NCI-H524 treated with DMSO at 0.1 percent for 48 hours (cell line): ENCODE measurements around the gene DZANK1.
"Not testable (repeated sequence)": the region's sequence is repeated elsewhere in the genome, so short reads cannot be mapped to it uniquely, and the experiment has no call there.

Source experiments
- DNase-seq: peaks from one replicate; lab custom pipeline; 2025; lab: John Stamatoyannopoulos, UW

Gene DZANK1

DNA sequence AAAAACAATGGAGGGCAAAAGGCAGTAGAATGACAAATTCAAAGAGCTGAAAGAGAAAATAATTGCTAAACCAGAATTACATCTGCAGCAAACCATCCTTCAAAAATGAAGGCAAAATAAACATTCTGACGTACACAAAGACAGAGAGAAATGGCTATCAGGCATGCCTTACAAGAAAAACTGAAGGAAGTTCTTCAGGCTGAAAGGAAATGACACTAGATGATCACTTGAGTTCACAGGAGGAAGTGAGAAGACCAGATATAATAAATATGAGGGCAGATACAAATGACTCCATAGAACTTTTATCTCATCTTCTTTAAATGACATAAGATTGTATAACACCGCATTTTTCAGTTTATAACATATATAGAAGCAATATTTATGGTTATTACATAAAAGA is 30.0 kb downstream of the DZANK1 start:
- DNase-seq: no peak

DNA sequence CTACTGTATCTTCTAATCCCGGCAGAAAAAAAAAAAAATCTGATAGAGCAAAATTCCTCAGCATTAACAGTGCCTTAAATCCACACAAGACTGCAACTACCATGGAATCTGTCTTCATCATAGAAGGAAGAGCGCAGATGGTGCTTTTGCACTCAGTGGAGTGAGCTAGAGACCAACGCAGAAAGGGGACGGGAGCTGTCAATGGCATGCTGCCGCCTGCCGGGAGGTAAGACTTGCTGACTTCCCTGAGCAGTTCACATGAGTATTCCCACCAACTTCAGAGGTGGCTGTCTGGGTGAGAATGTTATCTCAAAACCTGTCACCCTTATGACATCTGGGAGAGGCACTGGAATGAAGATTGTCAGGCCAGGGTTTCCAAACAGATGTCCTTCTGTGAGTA is 35.6 kb downstream of the DZANK1 start:
- no peak for DNase-seq

DNA sequence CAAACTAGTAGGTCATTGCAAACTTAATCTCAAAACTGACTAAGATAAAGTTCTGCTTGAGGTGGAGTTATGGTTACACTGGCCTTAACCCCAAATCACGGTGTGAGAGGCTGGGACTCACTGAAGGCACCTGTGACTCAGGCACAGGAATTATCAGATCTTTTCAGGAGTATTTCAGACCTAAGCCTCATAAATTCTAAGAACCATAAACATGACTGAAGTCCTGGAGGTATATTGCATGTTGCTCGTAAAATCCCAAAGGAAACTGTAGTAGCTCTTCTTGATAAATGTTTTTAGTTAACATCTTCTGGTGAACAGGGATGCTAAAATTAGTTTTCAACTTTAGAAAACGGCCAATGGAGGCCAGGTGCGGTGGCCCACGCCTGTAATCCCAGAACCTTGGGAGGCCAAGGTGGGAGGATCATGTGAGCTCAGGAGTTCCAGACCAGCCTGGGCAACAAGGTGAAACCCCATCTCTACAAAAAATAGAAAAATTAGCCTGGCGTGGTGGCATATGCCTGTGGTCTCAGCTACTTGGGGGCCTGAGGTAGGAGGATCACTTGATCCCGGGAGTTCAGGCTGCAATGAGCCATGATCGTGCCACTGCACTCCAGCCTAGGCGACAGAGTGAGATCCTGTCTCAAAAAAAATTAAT is 36.5 kb downstream of the DZANK1 start:
- DNase-seq: no peak

DNA sequence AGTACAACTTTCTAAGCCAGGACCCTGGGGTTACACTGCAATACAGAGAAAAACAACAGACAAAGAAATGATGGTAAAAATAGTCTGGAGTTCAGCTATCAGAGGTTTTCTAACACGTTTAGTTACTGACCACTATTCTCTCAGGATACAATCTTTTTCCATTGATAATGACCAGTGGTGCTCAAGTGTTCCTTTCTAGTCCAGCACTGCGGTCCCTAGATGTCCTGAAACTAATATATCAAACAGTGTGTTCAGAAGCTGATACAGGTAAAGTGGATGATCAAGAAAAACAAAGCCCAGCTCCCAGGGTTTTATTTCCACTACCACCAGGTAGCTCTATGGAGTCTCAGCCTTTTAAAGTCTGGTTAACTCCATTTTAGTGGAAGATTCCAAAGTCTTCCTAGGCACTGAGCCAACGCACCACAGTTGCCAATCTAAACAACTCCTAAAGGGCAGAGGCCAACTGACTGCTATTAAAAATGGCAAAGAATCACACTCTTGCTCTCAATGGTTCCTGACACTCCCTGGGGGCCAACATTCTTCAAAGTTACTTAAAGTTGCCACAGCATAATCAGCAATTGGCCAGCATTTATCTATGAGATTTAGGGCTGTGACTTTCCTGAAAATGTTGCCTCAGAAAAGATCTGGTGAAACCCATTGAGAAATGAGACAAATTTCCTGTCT is 38.2 kb downstream of the DZANK1 start:
- DNase-seq: no peak

DNA sequence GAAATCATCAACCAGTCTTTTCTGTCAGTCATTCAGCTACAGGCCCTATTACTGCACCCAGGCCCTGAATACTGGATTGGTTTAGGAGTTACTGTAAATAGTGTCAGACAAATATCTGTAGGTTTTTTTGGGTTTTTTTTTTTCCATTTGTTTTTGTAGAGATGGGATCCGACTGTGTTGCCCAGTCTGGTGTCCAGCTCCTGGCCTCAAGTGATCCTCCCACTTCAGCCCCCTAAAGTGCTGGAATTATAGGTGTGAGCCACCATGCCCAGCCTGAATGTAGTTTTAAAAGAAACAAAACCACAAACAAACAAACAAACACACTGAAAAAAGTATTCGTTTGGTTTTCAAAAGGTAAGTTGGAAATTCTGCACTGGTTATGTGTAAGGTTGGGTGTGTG is 39.6 kb downstream of the DZANK1 start:
- DNase-seq: no peak

DNA sequence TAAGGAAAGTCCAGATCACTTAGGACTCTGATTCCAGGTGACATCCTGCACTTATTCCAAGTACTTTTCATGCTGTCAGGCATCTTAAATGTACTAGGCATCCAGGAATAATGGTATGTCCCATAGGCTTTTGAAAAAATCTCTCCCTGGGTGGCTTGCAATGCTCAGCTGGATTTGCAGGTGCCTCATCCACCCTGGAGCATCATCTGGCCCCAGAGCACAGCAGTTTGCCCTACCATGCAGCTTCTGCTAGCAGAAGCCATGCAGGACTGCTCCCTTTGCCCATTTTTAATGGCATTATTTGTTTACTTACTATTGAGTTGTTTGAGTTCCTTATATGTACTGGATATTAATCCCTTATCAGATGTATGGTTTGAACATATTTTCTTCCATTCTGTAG is 45.2 kb downstream of the DZANK1 start:
- DNase-seq: no peak

DNA sequence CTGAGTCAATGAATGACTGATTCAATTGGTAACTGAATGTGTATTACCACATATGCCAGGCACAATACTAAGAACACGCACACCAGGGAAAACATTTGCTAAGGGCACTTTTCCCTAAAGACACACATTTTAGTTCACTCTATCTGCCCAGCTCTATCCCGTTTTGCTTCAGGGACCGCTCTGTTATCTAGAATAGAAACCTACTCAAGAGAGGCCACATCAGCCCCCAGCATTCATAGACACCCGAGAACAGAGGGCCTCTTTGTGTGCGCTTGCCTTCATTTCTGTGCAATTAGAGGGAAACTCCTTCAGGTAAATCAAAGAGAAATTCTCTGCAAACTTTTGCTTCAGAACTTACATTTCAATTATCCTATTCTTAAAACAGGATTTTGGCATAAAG is 50.3 kb downstream of the DZANK1 start:
- DNase-seq: no peak

DNA sequence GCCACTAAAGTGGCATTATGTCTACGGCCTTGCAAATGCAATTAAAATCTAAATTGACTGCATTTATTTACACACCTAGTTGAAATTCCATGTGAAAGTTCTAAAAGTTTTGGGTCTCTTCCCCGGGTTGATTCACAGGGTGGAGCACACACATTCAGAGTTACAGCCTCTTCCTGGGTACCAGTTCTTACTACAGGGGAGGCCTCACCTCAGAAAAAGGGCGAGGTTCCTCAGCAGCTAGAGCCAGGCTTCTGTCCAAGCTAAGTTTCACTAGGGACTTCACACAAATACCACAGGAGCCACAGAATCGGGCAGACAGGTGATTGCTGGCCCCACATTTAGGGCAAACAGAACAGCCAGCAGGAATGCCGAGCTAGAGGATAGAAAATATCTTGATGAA is 52.7 kb downstream of the DZANK1 start:
- DNase-seq: no peak

DNA sequence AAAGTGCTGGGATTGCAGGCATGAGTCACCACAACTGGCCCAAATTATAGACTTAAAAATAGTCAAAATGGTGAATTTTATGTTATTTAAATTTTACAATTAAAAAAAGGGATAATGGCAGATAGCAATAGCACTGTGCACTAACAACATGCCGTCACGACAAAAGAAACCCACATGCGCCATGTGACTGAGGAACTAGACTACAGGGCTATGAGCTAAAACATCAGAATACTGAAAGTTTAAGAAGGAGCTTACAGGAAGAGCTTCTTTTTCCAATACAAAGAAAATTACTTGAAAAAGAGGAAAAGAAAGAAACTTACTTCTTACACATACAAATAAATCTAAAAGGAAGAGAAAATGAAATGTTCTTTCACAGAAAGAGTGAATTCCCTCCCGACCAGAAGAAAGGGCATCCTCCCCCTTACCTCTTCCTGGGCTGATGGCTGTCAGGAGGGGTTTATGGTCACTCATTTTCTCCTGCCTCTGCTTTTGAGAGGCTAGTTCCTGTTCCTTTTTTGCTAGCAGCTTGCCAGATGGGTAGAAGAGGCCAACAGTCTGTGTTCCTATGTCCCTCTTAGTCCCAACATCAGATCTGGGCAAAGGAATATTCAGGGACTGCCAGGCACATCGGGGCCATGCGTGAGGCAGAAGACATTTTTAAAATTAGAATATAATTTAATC is 54.5 kb downstream of the DZANK1 start:
- no peak for DNase-seq

DNA sequence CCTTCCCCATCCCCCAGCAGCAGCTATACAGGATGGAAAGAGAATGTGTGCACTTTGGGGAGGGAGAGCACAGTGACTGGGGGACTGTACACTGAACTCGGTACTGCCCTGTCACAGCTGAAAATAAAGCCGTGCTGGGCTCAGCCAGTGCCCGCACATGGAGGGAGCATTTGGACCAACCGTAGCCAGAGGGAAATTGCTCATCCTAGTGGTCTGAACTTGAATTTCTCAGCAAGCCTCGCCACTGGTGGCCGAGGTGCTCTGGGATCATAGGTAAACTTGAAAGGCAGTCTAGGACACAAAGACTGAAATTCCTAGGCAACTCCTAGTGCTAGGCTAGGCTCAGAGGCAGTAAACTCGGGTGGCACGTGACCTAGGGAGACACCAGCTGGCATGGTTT is 61.0 kb downstream of the DZANK1 start:
- DNase-seq: no peak

DNA sequence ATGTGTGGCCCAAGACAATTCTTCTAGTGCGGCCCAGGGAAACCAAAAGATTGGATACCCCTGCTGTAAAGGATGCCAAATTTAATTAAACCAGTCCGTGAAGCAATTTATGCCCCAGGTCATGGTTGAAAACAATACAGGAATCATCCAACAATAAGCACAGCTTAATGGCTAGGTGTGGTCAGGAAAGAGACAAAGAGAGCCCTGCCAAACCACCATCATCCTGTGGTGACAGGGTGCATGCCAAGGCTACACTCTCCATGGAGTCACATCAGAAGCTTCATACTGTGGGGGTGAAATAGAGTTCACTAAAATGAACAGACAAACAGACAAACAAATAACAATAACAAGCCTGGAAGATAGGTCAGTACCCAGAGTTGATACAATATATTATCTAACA is 62.7 kb downstream of the DZANK1 start:
- DNase-seq: no peak

DNA sequence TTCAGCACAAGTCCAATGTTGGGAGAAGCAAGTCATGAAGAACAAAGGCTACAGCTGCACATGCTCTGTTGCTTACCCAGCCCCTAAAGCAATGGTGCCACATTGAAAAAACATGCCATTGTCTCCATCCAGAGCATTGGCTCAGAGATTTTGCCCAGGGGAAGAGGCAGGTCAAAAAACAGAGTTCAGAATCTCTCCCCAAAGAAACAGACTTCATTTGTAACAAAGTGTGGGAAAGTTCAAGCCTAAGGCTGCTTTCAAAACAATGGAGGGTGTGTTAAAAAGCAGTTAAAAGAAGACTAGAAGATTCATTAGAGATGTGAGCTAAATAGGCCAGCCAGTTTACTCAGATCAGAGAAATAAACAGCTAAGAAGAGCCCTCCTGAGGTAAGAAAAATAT is 63.6 kb downstream of the DZANK1 start:
- no peak for DNase-seq

DNA sequence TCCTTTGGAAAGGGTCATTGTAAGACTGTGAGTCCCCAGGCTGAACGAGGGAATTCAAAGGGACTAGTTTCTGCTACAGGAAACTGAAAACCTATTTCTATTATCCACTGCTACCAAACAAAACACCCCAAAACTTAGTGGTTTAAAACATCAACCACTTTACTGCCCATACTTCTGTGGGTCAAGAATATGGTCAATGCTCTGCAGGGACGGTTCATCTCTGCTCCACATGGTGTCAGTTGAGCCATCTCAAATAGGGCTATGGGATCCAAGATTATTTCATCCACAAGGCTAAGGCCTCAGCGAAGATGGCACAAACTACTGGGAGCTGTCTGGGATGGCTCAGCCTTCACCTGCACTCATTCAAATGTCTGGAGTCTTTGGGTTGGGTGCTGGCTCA is 65.5 kb downstream of the DZANK1 start:
- no peak for DNase-seq

DNA sequence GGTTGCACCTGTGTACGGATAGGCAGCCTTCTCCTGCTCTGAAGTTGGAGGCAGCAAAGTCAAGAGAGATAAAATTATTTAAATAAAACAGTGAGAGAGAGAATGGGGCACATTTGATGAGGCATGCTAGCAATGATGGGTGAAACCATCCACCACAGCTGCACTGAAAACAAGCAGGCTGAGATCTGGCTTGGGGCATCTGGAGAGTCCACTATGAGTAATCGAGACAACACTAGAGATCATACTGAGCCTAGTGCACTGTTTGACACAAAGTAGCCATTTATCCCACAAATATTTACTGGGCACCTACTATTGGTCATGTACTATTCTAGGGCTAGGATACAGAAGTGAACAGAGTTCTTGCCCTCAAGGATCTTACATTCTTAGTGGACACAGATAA is 66.4 kb downstream of the DZANK1 start:
- no peak for DNase-seq

DNA sequence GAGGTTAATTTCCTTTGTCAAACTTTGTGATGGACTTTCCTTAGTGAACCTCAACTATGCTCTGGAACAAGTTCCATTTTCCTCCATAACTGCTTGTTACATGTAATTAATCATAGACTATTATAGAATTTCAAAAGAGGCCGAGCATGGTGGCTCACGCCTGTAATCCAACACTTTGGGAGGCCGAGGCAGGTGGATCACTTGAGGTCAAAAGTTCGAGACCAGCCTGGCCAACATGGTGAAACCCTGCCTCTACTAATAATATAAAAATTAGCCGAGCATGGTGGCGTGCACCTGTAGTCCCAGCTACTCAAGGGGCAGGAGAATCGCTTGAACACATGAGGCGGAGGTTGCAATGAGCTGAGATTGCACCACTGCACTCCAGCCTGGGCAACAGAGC is 68.1 kb downstream of the DZANK1 start:
- not testable (repeated sequence) for DNase-seq

DNA sequence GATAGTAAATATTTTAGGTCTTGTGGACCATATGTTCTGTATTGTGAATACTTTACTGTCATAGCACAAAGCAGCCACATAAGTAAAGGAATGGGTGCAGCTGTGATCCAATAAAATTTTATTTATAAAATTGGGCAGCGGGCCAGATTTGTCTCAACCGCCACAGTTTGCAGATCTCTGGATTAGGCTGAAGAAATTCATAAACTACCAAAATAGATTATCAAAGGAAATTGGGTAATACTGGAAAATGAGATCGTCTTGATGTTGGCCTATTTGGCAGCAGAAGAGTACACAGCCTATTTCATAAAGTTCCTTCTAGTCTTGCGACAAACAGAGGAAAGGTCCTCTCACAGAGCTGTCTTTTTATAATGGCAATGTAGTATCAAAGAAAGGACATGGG is 69.8 kb downstream of the DZANK1 start:
- no peak for DNase-seq

DNA sequence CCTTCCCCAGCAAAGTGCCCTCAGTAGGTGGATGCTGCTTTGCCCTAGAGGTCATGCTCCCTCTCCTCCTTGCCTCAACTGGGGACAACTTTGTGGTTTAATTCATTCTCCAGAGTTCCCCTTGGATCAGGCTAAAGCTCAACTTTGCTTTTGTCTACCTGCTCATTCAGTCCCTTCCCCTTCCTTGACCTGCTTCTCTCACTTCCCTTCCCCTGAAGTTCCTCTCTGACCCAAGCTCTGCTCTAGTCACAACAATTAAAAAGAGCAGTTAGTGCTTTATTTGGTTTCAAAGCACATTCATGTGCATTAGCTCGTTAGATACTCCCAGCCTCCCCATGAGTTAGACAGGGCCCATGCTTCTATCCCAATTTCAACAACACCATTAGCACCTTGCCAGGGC is 71.3 kb downstream of the DZANK1 start:
- no peak for DNase-seq

DNA sequence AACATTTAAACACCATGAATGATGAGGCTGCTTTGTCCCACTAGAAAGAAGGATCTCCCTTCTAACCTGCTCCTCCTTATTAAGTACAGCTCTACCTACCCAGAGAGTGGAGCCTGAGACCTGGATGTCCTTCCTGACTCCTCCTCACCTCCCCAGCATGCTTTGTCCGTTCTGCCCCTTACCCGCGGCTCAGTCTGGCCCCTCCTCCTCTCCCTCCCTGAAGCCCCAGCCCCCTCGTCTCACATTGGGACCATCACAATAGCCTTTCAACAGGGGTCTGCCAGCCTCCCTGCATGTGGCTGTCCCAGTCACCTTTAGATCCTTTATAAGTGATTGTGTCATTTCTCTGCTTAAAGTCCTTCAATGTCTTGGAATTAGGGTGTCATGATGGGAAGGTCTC is 72.5 kb downstream of the DZANK1 start:
- DNase-seq: no peak

DNA sequence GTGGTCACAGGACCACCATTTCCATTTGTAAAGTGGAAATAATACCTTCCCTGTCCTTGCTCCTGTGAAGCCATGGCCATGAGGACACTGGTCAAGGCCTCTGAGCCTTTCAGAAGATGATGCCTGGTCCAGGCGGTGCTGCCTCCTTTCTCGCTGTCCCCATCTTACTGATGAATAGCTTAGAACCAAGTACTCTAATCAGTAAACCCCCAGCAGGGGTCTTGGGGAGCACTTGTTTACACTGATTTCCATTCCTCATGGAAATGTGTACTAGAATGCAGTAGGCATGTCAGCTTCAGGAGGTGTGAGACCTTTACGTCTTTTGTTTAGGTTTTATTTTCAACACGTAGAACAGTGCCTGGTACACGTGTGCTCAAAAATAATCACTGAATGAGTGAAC is 75.1 kb downstream of the DZANK1 start:
- no peak for DNase-seq

DNA sequence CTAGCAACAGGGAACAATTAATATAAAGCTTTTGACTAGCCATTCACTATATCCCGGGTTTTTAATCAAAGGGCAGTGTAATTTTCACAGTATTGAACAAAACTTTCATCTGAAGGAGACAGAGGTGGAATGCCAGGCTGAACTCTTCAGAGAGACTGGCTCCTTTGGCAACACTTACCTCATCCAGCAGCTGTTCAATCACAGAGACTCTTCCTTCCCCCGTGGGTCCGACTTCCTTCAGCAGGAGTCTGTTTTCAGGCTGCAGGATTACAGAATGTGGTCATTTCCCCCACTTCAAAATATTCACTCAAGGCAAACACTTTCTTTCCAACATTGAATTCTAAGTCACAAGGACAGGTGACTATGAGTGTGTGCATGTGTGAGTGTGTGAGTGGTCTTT is 76.6 kb downstream of the DZANK1 start:
- DNase-seq: no peak

DNA sequence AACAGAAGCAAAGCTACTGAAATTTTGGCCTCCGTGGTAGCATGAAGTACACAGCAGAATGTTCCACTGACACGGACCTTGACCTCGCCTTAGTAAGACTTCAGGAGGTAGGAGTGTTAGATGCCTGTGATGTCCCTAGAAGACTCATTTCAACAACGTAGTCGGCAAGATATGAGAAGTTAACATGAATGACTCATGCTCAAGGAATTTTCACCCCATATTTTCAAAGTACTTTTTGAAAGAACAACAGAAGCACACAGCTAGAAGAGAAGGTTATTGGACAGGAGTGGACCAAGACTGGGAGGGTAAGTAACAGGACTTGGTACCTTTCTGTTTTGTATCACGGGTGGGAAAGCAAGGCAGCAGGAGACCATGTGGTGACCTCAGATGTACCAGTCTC is 78.0 kb downstream of the DZANK1 start:
- no peak for DNase-seq

DNA sequence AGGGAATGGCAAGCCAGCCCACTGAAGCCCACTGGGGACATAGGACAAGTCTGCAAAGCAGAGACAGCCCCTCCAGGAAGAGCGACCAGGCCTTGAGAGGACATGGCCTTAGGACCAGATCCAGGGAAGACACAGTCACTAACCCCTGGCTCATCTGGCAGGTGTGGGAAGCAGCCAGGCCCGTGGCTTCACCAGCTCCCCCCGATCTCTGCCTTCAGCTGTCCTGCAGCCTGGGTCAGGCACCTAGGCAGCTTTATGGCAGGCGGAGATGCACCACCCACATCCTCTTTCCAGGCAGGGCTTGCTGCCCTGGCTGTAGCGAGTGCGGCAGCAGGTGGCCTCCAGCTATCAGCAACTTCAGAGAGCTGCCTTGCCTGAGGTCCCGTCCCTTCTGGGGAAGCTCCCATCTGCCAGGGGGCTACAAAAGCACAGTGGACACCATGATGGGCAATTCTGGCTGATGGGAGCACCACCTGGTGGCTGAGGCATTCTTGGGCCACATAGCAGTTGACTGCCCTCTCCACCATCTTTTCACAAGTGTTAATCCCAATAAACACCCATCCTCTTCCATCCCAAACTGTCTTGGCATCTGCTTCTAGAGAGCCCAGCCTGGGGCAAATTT is 85.8 kb downstream of the DZANK1 start:
- peak; percentile 48 for DNase-seq

DNA sequence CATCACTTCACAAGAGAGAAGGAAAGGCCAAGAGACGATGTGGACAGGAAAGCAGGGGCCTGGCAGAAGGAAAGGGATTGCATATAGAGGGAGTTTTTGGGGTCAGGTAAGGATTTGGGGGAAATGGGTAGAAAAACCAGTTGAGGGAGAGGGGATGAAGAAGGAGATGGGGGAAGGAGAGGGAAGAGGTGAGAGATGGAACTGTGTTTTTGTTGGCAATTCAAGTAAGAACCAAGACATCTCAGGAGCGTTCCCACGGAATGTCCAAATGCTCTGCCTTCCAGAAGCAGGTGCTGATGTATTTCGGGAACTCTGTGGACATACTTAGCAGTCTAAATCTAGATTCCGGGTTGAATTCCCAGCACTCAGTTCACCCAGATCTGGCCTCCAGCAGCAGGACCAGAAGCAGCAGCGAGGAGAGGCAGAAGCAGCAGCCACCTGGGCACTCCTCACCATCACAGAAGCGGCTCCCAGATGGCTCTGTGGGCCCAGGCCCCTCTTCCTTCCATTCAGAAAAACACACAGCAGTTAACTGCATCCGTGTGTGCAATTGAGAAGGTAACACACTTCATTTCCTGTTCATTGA is 88.8 kb downstream of the DZANK1 start:
- no peak for DNase-seq
